HG03175 (cell line): ENCODE data around the gene PARVA.
"Not testable (repeated sequence)": the region's sequence is repeated elsewhere in the genome, so short reads cannot be mapped to it uniquely, and the experiment has no call there.

Source experiments
- ATAC-seq: cut with Tn5 transposase; IDR thresholded peaks from one replicate; pipeline ENCODE4 v1.9.1; 2021; ENCODE audit warnings: mild to moderate bottlenecking, moderate library complexity; ENCODE audit not compliant: unreplicated experiment

PARVA gene, protein sequence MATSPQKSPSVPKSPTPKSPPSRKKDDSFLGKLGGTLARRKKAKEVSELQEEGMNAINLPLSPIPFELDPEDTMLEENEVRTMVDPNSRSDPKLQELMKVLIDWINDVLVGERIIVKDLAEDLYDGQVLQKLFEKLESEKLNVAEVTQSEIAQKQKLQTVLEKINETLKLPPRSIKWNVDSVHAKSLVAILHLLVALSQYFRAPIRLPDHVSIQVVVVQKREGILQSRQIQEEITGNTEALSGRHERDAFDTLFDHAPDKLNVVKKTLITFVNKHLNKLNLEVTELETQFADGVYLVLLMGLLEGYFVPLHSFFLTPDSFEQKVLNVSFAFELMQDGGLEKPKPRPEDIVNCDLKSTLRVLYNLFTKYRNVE

GRCh38 chr11:12377106-12377823 is at the start of gene PARVA:
TSS of gene PARVA (plus strand) at chr11:12377571. CDS start at chr11:12377648, 77 bp downstream.
- ATAC-seq: no peak

- ATAC-seq: no peak
Measured at GRCh38 chr11:12329169-12329568, 48.2 kb upstream of the PARVA start.

- ATAC-seq: no peak
Measured at GRCh38 chr11:12329797-12330196, 47.6 kb upstream of the PARVA start.

DNA sequence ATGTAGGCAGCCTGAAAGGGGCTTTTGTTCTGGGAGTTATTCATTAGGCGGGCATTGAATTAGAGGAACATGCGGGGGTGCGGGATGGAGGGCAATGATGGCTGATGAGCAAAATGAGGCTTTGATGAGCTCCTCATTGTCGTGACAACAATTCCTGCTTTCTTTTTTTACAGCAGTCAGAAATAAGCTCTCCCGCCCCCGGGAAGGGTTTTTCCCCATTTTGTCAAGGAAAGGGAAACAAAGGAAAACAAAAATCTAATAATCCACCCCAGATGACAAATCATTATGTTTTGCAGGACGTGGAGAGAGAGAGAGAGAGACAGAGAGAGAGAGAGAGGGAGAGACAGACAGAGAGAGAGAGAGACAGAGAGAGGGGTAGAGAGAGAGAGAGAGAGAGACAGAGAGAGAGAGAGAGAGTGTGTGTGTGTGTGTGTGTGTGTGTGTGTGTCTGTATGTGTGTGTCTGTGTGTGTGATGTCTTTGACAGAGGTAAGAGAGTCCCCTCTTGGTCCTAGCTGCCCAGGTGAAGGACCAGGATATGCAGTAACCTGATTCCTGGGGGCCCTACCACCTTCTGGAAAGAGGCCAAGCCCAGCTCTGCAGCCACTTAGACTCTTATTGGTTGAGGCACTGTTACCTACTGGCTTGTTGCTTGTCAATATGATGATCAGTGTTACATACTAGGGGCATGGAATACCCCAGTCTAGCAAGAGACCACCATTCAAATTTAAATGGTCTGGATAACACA is 46.7 kb upstream of the PARVA start:
- ATAC-seq: no peak

DNA sequence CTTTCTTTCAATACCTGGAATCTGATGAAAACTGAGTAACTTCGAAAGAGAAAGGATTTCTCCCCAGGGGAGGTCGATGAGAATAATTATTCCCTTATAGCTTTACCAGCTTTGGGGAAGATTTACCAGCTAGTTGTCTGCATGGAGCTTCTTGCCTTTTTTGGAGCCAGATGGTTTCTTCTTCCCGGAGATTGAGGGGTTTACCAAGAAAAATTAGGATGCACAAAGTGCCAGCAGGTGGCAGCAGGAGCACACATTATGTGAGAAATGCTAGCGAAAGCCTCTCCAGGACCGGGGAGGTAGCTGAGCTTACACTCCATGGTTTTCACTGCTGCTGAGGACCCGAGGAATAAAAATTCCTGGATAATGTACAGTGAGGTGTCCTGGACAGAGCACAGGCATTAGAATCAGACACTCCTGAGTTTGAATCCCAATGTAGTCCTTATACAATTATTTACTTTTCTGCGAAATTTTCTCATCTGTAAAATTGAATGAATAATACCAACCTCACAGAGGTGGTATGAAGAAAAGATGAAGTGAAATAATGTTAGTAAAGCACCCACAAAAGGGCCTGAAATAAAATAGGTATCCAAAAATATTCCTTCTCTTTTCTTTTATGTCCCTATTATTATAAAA is 46.0 kb upstream of the PARVA start:
- no peak for ATAC-seq

DNA sequence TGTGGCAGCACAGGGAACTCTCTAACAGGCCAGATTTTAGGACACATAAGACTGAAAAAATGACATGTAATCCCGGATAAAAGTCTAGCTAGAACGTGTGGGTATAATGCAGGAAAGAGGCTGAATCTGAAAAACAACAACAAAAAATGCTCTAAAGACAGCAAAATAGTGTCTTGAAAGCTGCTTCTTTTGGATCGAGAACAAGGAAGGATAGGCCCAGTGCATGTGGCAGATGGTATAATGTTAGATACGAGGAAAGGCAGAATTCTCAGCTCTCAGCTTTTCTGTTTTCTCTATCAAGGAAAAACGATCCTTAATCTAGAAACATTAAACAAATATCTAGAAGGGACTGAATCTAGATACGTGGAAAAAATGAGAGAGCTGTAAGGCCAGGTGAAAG is 33.8 kb upstream of the PARVA start:
- ATAC-seq: no peak

- ATAC-seq: no peak
Measured at GRCh38 chr11:12353534-12353933, 23.8 kb upstream of the PARVA start.

GRCh38 chr11:12354750-12355545 is 22.4 kb upstream of the PARVA start:
- ATAC-seq: no peak

- ATAC-seq: no peak
Measured at GRCh38 chr11:12356944-12357655, 20.3 kb upstream of the PARVA start.

DNA sequence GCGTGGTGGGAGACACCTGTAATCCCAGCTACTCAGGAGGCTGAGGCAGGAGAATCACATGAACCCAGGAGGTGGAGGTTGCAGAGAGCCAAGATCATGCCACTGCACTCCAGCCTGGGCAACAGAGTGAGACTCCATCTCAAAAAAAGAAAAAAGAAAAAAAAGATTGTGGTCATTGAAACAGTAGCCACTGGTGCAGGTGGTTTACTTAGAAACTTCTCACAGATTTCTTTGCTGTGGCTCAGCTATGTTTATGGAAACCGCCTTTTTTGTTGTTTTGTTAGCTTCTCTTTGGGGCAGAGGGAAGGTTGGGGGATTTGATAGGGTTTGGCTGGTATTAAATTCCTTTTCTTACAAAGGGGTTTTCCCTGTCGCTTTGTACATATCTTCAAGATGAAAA is 19.7 kb upstream of the PARVA start:
- ATAC-seq: not testable (repeated sequence)

GRCh38 chr11:12358302-12359188 is 18.8 kb upstream of the PARVA start:
- no peak for ATAC-seq

DNA sequence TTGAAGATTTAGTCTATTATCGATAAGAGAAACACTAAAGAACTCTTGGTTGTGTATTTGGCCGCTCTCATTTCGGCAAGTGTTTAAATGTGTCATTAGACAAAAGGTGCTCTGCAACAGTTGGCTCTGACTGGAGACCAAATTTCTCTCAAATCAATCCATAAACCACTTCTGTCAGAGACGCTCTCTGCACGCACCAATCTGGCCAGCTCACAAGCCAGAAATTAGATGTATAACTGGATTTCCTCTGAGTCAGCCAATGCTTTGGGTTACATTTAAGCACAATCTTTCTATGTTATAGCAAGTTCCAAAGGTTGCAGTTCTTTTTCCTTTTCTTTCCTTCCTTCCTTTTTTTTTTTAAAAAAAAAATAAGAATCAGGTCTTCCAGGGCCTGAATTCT is 17.6 kb upstream of the PARVA start:
- ATAC-seq: no peak

GRCh38 chr11:12361682-12362081 is 15.7 kb upstream of the PARVA start:
- ATAC-seq: no peak

DNA sequence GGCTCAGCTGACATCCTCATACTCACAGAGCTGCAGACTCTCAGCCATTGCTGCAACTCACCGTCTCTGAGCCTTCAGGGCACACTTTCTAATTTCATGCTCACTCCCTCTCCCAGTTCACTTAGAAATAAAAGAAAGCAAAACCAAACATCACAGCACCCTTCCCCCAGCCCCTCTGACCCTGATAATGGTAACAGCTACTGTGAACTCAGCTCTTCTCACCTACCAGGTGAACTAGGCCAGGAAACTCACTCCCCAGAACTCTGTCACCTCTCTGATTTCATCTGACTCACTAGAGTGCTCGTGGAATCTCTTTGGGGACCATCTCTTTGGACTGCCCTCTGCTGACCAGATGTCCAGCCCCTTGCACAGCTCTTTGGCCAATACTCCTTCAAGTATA is 14.5 kb upstream of the PARVA start:
- ATAC-seq: no peak

- no peak for ATAC-seq
Measured at GRCh38 chr11:12363373-12363772, 14.0 kb upstream of the PARVA start.

GRCh38 chr11:12365965-12366575 is 11.3 kb upstream of the PARVA start:
- not testable (repeated sequence) for ATAC-seq

DNA sequence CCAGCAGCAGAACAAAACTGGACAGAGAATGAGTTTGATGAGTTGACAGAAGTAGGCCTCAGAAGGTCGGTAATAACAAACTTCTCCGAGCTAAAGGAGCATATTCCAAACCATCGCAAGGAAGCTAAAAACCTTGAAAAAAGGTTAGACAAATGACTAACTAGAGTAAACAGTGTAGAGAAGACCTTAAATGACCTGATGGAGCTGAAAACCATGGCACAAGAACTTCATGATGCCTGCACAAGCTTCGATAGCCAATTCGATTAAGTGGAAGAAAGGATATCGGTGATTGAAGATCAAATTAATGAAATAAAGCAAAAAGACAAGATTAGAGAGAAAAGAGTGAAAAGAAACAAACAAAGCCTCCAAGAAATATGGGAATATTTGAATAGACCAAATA is 10.3 kb upstream of the PARVA start:
- ATAC-seq: not testable (repeated sequence)

DNA sequence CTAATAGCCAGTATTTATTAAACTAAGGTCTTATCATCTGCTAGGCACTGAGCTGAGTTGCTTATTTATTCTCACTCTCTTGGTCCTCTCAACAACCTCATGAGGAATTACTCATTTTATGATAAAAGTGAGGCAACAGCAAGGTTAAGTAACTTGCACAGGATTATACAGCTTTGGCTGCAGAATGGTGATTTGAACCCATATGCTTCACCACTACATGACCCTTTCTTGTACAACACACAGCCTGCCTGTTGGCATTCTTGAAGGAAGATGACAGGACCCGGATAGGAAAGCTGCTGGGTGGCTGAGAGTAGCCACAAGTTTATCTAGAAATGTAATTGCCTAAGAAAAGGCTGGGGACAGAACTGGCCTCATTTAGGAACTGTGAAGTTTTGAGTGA is 5.3 kb upstream of the PARVA start:
- no peak for ATAC-seq
